NT2/D1 (cell line): ENCODE data around the gene CCPG1.

Experiments
- YY1 ChIP-seq: IDR thresholded peaks from 2 replicates; pipeline ENCODE4 v1.6.1; 2011; ENCODE audit not compliant: insufficient read length, insufficient read depth
- ZNF274 ChIP-seq: IDR thresholded peaks from 2 replicates; pipeline ENCODE4 v1.6.1; 2011; ENCODE audit warnings: mild to moderate bottlenecking, low read depth, low read length

- TF ChIP-seq ZNF274: no peak
- TF ChIP-seq YY1: no peak
Observed at GRCh38 chr15:55362641-55363040, 45.5 kb downstream of the CCPG1 start.
